ENCODE data around the gene MANEA. TPM values are rescaled to one million over a fixed set of nuclear protein-coding genes. Genes with fewer than 3 reads are reported as not detected.
"Not testable (repeated sequence)": the region's sequence is repeated elsewhere in the genome, so short reads cannot be mapped to it uniquely, and the experiment has no call there.

MANEA gene
- total RNA-seq, 2 donors from 2014 or later: 7.6 to 13.3 TPM

- TF ChIP-seq CTCF (IDR thresholded peaks at IDR 0.05): no peak
- DNase-seq (ENCODE audit: low spot score) (no peak), ATAC-seq (ENCODE audit: insufficient number of reproducible peaks, low FRiP score, low read depth) (no peak)
- peaks cover 0 to 22% of the 10 kb centered on the region in 2 donors for H3K4me1 ChIP-seq (ENCODE audit: control insufficient read depth in 1 of 2, low read depth in 2 of 2)
- no peak overlapping the region for H3K27ac ChIP-seq
- H3K36me3 ChIP-seq: no peaks in the 10 kb centered on the region
- H3K27me3 ChIP-seq (replicated peaks; ENCODE audit: insufficient read depth): no peaks in the 10 kb centered on the region
- no peaks in the 10 kb centered on the region for H3K9me3 ChIP-seq
- H3K4me3 ChIP-seq: no peak overlapping the region
Measured at GRCh38 chr6:95548188-95548786, 29.0 kb upstream of the MANEA start.

DNA sequence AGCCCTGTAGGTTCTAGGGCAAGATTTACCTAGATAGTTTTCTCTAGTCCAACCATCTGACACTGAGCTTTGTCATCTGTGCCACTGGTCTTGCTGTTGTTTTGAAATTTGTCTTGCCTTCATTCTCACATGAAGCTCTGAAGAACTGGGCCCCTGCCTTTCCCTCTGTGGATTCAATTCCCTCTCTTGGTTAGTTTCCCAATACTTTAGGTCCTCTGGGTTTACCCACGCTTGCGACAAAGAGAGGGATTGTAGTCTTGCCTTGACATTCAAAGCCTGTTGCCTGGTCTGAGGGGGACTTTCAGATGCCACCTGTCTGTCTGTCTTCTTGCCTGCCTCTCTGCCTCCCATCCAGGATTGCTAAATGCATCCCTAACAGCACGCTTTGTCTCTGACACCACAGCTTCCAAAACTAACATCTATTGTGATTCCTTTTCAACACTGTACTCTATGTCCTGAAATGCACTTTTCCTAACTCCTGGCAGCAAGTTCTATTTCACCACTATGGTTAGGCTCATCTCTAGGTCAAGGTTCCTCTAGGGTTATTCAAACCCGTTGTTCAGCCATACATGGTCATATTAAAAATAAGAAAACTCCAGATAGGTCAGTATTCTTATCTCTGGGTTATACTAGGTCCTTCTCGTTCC, 25.5 kb upstream of the MANEA start:
- H3K9me3 ChIP-seq: no peaks in the 10 kb centered on the region
- H3K4me3 ChIP-seq: no peak overlapping the region
- DNase-seq (ENCODE audit: low spot score): no peak
- no peaks in the 10 kb centered on the region for H3K36me3 ChIP-seq
- H3K27me3 ChIP-seq (replicated peaks; ENCODE audit: insufficient read depth): no peaks in the 10 kb centered on the region
- no peaks in the 10 kb centered on the region for H3K4me1 ChIP-seq (ENCODE audit: control insufficient read depth in 1 of 2, low read depth in 2 of 2)
- H3K27ac ChIP-seq: no peak overlapping the region
- TF ChIP-seq CTCF (IDR thresholded peaks at IDR 0.05): no peak
- no peak for ATAC-seq (ENCODE audit: insufficient number of reproducible peaks, low FRiP score, low read depth)

- no peak for TF ChIP-seq CTCF (IDR thresholded peaks at IDR 0.05)
- DNase-seq (ENCODE audit: low spot score) (no peak), ATAC-seq (ENCODE audit: insufficient number of reproducible peaks, low FRiP score, low read depth) (no peak)
- H3K4me1 ChIP-seq (ENCODE audit: control insufficient read depth in 1 of 2, low read depth in 2 of 2): no peaks in the 10 kb centered on the region
- H3K27me3 ChIP-seq (replicated peaks; ENCODE audit: insufficient read depth): no peaks in the 10 kb centered on the region
- H3K27ac ChIP-seq: no peak overlapping the region
- H3K9me3 ChIP-seq: no peaks in the 10 kb centered on the region
- H3K4me3 ChIP-seq: no peak overlapping the region
- H3K36me3 ChIP-seq: no peaks in the 10 kb centered on the region
Measured at GRCh38 chr6:95553880-95554279, 23.5 kb upstream of the MANEA start.

- not testable (repeated sequence) for DNase-seq (ENCODE audit: low spot score); H3K4me3 ChIP-seq; H3K9me3 ChIP-seq; H3K4me1 ChIP-seq (ENCODE audit: control insufficient read depth in 1 of 2, low read depth in 2 of 2); H3K27ac ChIP-seq; H3K36me3 ChIP-seq; H3K27me3 ChIP-seq (replicated peaks; ENCODE audit: insufficient read depth); ATAC-seq (ENCODE audit: insufficient number of reproducible peaks, low FRiP score, low read depth)
Measured at GRCh38 chr6:95560956-95561355, 16.4 kb upstream of the MANEA start.

DNA sequence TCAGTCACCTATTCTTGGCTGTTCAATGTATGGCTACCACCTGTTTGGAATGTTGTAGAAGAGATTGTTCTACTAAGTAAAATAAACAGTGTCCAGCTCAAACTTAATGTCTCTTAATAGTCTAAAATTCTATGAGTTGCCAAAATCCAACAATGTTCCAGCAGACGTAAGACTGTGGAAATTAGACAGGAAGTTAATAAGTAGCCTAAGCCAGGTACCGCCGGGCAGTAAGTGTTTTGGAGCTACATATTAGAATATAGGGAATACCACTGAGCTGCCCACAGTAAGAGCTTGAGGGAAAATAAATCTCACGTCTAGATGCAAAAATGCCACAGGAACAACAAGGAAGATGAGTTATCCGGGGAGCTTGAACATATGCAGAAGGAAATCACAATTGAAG, 7.8 kb upstream of the MANEA start:
- no peak overlapping the region for H3K27ac ChIP-seq
- TF ChIP-seq CTCF (IDR thresholded peaks at IDR 0.05): no peak
- H3K4me1 ChIP-seq (ENCODE audit: control insufficient read depth in 1 of 2, low read depth in 2 of 2): peaks cover 3 to 4% of the 10 kb centered on the region in 2 donors
- no peak for DNase-seq (ENCODE audit: low spot score)
- ATAC-seq (ENCODE audit: insufficient number of reproducible peaks, low FRiP score, low read depth): no peak
- no peaks in the 10 kb centered on the region for H3K9me3 ChIP-seq
- H3K4me3 ChIP-seq: no peak overlapping the region
- no peaks in the 10 kb centered on the region for H3K36me3 ChIP-seq
- no peaks in the 10 kb centered on the region for H3K27me3 ChIP-seq (replicated peaks; ENCODE audit: insufficient read depth)

All from thoracic aorta (tissue), 2 donors.